NB4 (cell line): ENCODE results near the gene SLC35F1.

Experiments used
- MYC ChIP-seq: IDR thresholded peaks from 2 replicates; pipeline ENCODE4 v1.6.1; 2011; ENCODE audit warnings: low read depth, low read length
- POLR2A ChIP-seq: IDR thresholded peaks from 2 replicates; pipeline ENCODE4 v1.6.1; 2011; ENCODE audit warnings: mild to moderate bottlenecking; ENCODE audit not compliant: insufficient read length; ENCODE audit errors: extremely low read depth
- TF ChIP-seq, protein P1 (sequence below): IDR thresholded peaks from one replicate; pipeline ENCODE4 v1.5.1; 2012; ENCODE audit warnings: low read depth, low read length

DNA sequence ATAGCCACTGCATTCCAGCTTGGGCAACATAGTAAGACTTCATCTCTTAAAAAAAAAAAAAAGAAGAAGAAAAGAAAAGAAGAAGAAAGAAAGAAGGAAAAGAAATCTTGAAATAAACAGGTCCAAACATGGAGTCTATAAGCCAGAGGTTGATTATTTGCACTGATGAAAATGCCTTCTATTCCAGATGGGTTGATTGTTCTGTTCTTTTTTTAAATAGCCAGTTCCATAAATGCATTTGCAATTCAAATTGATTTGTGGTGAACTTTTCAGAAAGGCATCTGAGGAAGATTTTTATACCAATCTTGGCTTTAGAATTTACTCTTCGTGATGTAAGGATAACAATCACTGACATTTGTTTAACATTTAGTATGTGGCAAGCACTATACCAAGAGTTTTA, 397.3 kb downstream of the SLC35F1 start:
- no peak for TF ChIP-seq POLR2A
- TF ChIP-seq, protein P1, sequence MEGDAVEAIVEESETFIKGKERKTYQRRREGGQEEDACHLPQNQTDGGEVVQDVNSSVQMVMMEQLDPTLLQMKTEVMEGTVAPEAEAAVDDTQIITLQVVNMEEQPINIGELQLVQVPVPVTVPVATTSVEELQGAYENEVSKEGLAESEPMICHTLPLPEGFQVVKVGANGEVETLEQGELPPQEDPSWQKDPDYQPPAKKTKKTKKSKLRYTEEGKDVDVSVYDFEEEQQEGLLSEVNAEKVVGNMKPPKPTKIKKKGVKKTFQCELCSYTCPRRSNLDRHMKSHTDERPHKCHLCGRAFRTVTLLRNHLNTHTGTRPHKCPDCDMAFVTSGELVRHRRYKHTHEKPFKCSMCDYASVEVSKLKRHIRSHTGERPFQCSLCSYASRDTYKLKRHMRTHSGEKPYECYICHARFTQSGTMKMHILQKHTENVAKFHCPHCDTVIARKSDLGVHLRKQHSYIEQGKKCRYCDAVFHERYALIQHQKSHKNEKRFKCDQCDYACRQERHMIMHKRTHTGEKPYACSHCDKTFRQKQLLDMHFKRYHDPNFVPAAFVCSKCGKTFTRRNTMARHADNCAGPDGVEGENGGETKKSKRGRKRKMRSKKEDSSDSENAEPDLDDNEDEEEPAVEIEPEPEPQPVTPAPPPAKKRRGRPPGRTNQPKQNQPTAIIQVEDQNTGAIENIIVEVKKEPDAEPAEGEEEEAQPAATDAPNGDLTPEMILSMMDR, result no peak
- no peak for TF ChIP-seq MYC
